Stimulated activated CD8-positive, alpha-beta memory T cell treated with anti-CD3 and anti-CD28 coated beads, Interleukin-12 subunit alpha, Interleukin-12 subunit beta, amount 100 ng/mL, for 24 hours (primary cell): ENCODE data around the gene FBL.

Source experiments
- DNase-seq: peaks from one replicate; pipeline ENCODE4 v3.0.0-alpha.2; 2020; ENCODE audit errors: extremely low read depth

Gene FBL

GRCh38 chr19:39842693-39843435 lies 3.3 kb downstream of the FBL start:
- no peak for DNase-seq

GRCh38 chr19:39841041-39841440 lies 5.1 kb downstream of the FBL start:
- no peak for DNase-seq

- DNase-seq: no peak
Observed at GRCh38 chr19:39840492-39840891, 5.7 kb downstream of the FBL start.

- DNase-seq: no peak
Observed at GRCh38 chr19:39839678-39840327, 6.4 kb downstream of the FBL start.

GRCh38 chr19:39838569-39838968 lies 7.6 kb downstream of the FBL start:
- DNase-seq: no peak

- no peak for DNase-seq
Observed at GRCh38 chr19:39837978-39838377, 8.2 kb downstream of the FBL start.

- no peak for DNase-seq
Observed at GRCh38 chr19:39834287-39834841, 11.8 kb downstream of the FBL start.

- peak; percentile 91 for DNase-seq
Observed at GRCh38 chr19:39833464-39834286, 12.5 kb downstream of the FBL start, which contains the start of gene DYRK1B. Gene DYRK1B, minus strand, starts transcription at chr19:39834162. Its CDS starts 2,295 bp downstream, at chr19:39831867.

GRCh38 chr19:39833160-39833463 lies 13.1 kb downstream of the FBL start:
- DNase-seq: no peak

GRCh38 chr19:39832341-39833083 lies 13.7 kb downstream of the FBL start:
- no peak for DNase-seq

GRCh38 chr19:39831679-39832078 lies 14.5 kb downstream of the FBL start:
- DNase-seq: no peak

- DNase-seq: no peak
Observed at GRCh38 chr19:39830847-39831246, 15.3 kb downstream of the FBL start.

- no peak for DNase-seq
Observed at GRCh38 chr19:39830406-39830805, 15.8 kb downstream of the FBL start.

- DNase-seq: no peak
Observed at GRCh38 chr19:39829702-39830275, 16.4 kb downstream of the FBL start.

- DNase-seq: no peak
Observed at GRCh38 chr19:39828654-39829032, 17.5 kb downstream of the FBL start.

GRCh38 chr19:39828015-39828653 lies 18.0 kb downstream of the FBL start:
- DNase-seq: no peak

GRCh38 chr19:39827216-39827615 lies 19.0 kb downstream of the FBL start:
- DNase-seq: no peak

- no peak for DNase-seq
Observed at GRCh38 chr19:39826311-39826945, 19.8 kb downstream of the FBL start.

- DNase-seq: no peak
Observed at GRCh38 chr19:39825531-39826076, 20.6 kb downstream of the FBL start.

- no peak for DNase-seq
Observed at GRCh38 chr19:39825093-39825463, 21.1 kb downstream of the FBL start.
